IMR-90 (cell line): ENCODE data around the gene CHRNG. TPM values are rescaled to one million over a fixed set of nuclear protein-coding genes. Genes with fewer than 3 reads are reported as not detected.

ENCODE experiments used
- ATAC-seq: fragments of 200-7000 bp; cut with Tn5 transposase; 2 replicates; pipeline ENCODE4 v1.9.1; 2020; ENCODE audit warnings: low read depth, mild to moderate bottlenecking, moderate library complexity
- BruUV-seq: library from RNA; stranded (reverse); fragments of 400-500 nt; replicated peaks from 2 replicates; lab custom pipeline; 2021; lab: Mats Ljungman, UMichigan
- CTCF ChIA-PET: fragments of 300-600 bp; formaldehyde crosslinking; extraction: SDS; loops from one replicate; lab custom pipeline; 2021; ENCODE audit warnings: antibody characterized with exemption; lab: Yijun Ruan, JAX
- POLR2A ChIA-PET: fragments of 300-600 bp; sonication (Branson Sonifier 250); formaldehyde crosslinking; loops from one replicate; lab custom pipeline; 2022; ENCODE audit warnings: antibody characterized with exemption; ENCODE audit not compliant: unreplicated experiment; lab: Charles Lee
- DNase-seq: peaks from one replicate; pipeline ENCODE4 v3.0.0; 2013
- H2AFZ ChIP-seq: replicated peaks from 2 replicates; pipeline ENCODE3; 2013; ENCODE audit warnings: low read length, mild to moderate bottlenecking; ENCODE audit not compliant: poor library complexity
- H2AK5ac ChIP-seq: 2 replicates; pipeline ENCODE4 v1.6.1; 2013; ENCODE audit warnings: low read depth, low read length, inconsistent platforms
- H2AK9ac ChIP-seq: replicated peaks from 2 replicates; pipeline ENCODE3; 2013; ENCODE audit warnings: mild to moderate bottlenecking, low read depth, low read length, moderate library complexity; ENCODE audit not compliant: poor library complexity
- H2BK120ac ChIP-seq: 2 replicates; pipeline ENCODE4 v1.6.1; 2013; ENCODE audit warnings: low read depth, low read length, inconsistent platforms
- H2BK15ac ChIP-seq: 3 replicates; pipeline ENCODE4 v1.6.1; 2013; ENCODE audit warnings: low read depth, low read length, inconsistent platforms
- H2BK20ac ChIP-seq: 2 replicates; pipeline ENCODE4 v1.6.1; 2013; ENCODE audit warnings: low read depth, mild to moderate bottlenecking, inconsistent platforms, low read length, moderate library complexity
- H2BK5ac ChIP-seq: 2 replicates; pipeline ENCODE4 v1.6.1; 2013; ENCODE audit warnings: mild to moderate bottlenecking, low read depth, low read length, inconsistent platforms; ENCODE audit not compliant: poor library complexity, severe bottlenecking
- H3K14ac ChIP-seq: replicated peaks from 2 replicates; pipeline ENCODE4 v1.6.1; 2013; ENCODE audit warnings: low read depth, low read length, inconsistent platforms
- H3K18ac ChIP-seq: 2 replicates; pipeline ENCODE4 v1.6.1; 2013; ENCODE audit warnings: low read depth, low read length, control low read depth
- H3K23ac ChIP-seq: 2 replicates; pipeline ENCODE4 v1.6.1; 2013; ENCODE audit warnings: low read depth, low read length, inconsistent platforms
- H3K27ac ChIP-seq: 2 replicates; pipeline ENCODE4 v1.5.1; 2013; ENCODE audit warnings: mild to moderate bottlenecking, control low read depth, low read length; ENCODE audit not compliant: insufficient read depth
- H3K27me3 ChIP-seq: 2 replicates; pipeline ENCODE4 v1.6.1; 2013; ENCODE audit warnings: low read length; ENCODE audit not compliant: control insufficient read depth, insufficient read depth
- H3K36me3 ChIP-seq: 2 replicates; pipeline ENCODE4 v1.6.1; 2013; ENCODE audit warnings: low read length, mixed read lengths; ENCODE audit not compliant: control insufficient read depth, insufficient read depth
- H3K4ac ChIP-seq: 2 replicates; pipeline ENCODE4 v1.6.1; 2013; ENCODE audit warnings: low read depth, low read length, inconsistent platforms
- H3K4me1 ChIP-seq: 2 replicates; pipeline ENCODE4 v1.6.1; 2013; ENCODE audit warnings: low read length, mixed read lengths; ENCODE audit not compliant: control insufficient read depth, insufficient read depth
- H3K4me2 ChIP-seq: 2 replicates; pipeline ENCODE4 v1.6.1; 2013; ENCODE audit warnings: low read depth, mild to moderate bottlenecking, control low read depth, low read length, moderate library complexity
- H3K4me3 ChIP-seq: 2 replicates; pipeline ENCODE4 v1.5.1; 2013; ENCODE audit warnings: low read depth, mild to moderate bottlenecking, control low read depth, low read length, moderate library complexity; ENCODE audit not compliant: insufficient read depth
- H3K56ac ChIP-seq: 2 replicates; pipeline ENCODE4 v1.6.1; 2013; ENCODE audit warnings: low read length, inconsistent platforms; ENCODE audit not compliant: insufficient read depth; ENCODE audit errors: extremely low read depth
- H3K79me1 ChIP-seq, 2 experiments: 2 replicates each; pipeline ENCODE4 v1.6.1; 2013; ENCODE audit warnings: low read length in 2 of 2, inconsistent platforms in 1 of 2, low read depth in 1 of 2
- H3K9ac ChIP-seq: 2 replicates; pipeline ENCODE4 v1.6.1; 2013; ENCODE audit warnings: low read depth, low read length, control low read depth
- H3K9me1 ChIP-seq: 2 replicates; pipeline ENCODE4 v1.6.1; 2013; ENCODE audit warnings: low read length, inconsistent platforms; ENCODE audit not compliant: insufficient read depth
- H3K9me3 ChIP-seq: 2 replicates; pipeline ENCODE4 v1.6.1; 2013; ENCODE audit warnings: low read length; ENCODE audit not compliant: control insufficient read depth, insufficient read depth
- H4K20me1 ChIP-seq: 2 replicates; pipeline ENCODE4 v1.6.1; 2013; ENCODE audit warnings: low read length, inconsistent platforms; ENCODE audit not compliant: insufficient read depth
- H4K5ac ChIP-seq: 2 replicates; pipeline ENCODE4 v1.6.1; 2013; ENCODE audit warnings: mild to moderate bottlenecking, low read depth, low read length, control low read depth
- H4K8ac ChIP-seq, 2 experiments: 2 replicates each; pipeline ENCODE4 v1.6.1; 2013; ENCODE audit warnings: low read depth in 2 of 2, low read length in 2 of 2, control low read depth in 1 of 2, inconsistent platforms in 1 of 2
- H4K91ac ChIP-seq: 2 replicates; pipeline ENCODE4 v1.6.1; 2013; ENCODE audit warnings: low read depth, low read length, inconsistent platforms; ENCODE audit not compliant: insufficient read depth
- BHLHE40 ChIP-seq: fragments of 150-350 bp; IDR thresholded peaks from 2 replicates; pipeline ENCODE4 v1.6.1; 2016; ENCODE audit warnings: mild to moderate bottlenecking, low read depth, low read length
- CEBPB ChIP-seq: IDR thresholded peaks from 2 replicates; pipeline ENCODE4 v1.6.1; 2012; ENCODE audit warnings: low read depth, low read length, improper control_type of control experiment
- FOS ChIP-seq: fragments of 150-350 bp; IDR thresholded peaks from 2 replicates; pipeline ENCODE4 v1.6.1; 2016; ENCODE audit warnings: low read depth, low read length
- MAFK ChIP-seq: IDR thresholded peaks from 2 replicates; pipeline ENCODE4 v1.6.1; 2012; ENCODE audit warnings: low read depth, low read length, improper control_type of control experiment
- RAD21 ChIP-seq: IDR thresholded peaks from 2 replicates; pipeline ENCODE4 v1.6.1; 2012; ENCODE audit warnings: low read length, improper control_type of control experiment
- RFX5 ChIP-seq: IDR thresholded peaks from 2 replicates; pipeline ENCODE4 v1.8.0; 2012; ENCODE audit warnings: low read depth, mild to moderate bottlenecking, low read length, moderate library complexity
- SMC3 ChIP-seq: fragments of 150-350 bp; IDR thresholded peaks from 2 replicates; pipeline ENCODE4 v1.6.1; 2016; ENCODE audit warnings: low read depth, mild to moderate bottlenecking, antibody characterized with exemption, low read length, moderate library complexity
- WGBS, 2 experiments: methylation state at CpG; one replicate each; pipeline versions ENCODE4 v1.1.5 to v1.1.7; 2013; ENCODE audit warnings: missing lambda C conversion rate in 2 of 2; ENCODE audit not compliant: insufficient read length in 1 of 2; ENCODE audit errors: extremely low coverage in 2 of 2; 5-methylcytosine and 5-hydroxymethylcytosine counted together
- dilution Hi-C: fragments of 300-500 bp; cut with HindIII; formaldehyde crosslinking; loops from one replicate; pipeline ENCODE4 v1.14.3; 2018; ENCODE audit warnings: low sequenced_read_pairs; ENCODE audit not compliant: unreplicated experiment
- in situ Hi-C: fragments of 300-500 bp; cut with MboI; formaldehyde crosslinking; loops from 3 replicates; pipeline ENCODE4 v1.14.3; 2019; ENCODE audit warnings: low sequenced_read_pairs, inconsistent platforms, mixed read lengths
- intact Hi-C: fragments of 100-400 bp; cut with micrococcal nuclease; formaldehyde crosslinking; loops from 2 replicates; pipeline ENCODE4 v1.10.0; 2022
- polyA plus RNA-seq, 3 experiments: library from polyadenylated mRNA; depleted of rRNA; stranded (reverse); fragments of >200 nt; gene quantifications; 2 replicates each; pipeline ENCODE4 v1.2.3, GENCODE V29; 2012; ENCODE audit warnings: low replicate concordance in 1 of 3
- total RNA-seq: library from RNA; depleted of rRNA; stranded (reverse); fragments of >200 nt; gene quantifications from 2 replicates; pipeline ENCODE4 v1.2.3, GENCODE V29; 2012

The CHRNG gene
- total and polyA plus RNA-seq, 2 of the 4 experiments (the other 2 are of a cell fraction), result not detected

- intact Hi-C loops, result no loop called here
- ChIA-PET CTCF (no interaction called here), POLR2A (no interaction called here)
- 60% methylated on average over 1 of the region's 19 CpGs; no CpG with 5 or more reads in 1 of the 2 experiments for WGBS, 2 experiments
- no peak overlapping the region for H2BK120ac ChIP-seq
- no peak overlapping the region for H2BK15ac ChIP-seq
- no peak overlapping the region for H4K8ac ChIP-seq
- no peak overlapping the region for H3K4me3 ChIP-seq
- no peak overlapping the region for H3K9ac ChIP-seq
- no peak overlapping the region for H3K56ac ChIP-seq
- H2AFZ ChIP-seq, result no peak overlapping the region
- peaks cover 5% of the 10 kb centered on the region; the same call in 1 of the 2 replicates for H3K9me1 ChIP-seq
- H3K79me1 ChIP-seq, result 0 out of 4 replicates have a peak, but pooled peaks cover 0 to 2% of the 10 kb centered on the region in 2 experiments
- peaks cover 1% of the 10 kb centered on the region for H3K9me3 ChIP-seq
- H3K27me3 ChIP-seq, result peaks cover 15% of the 10 kb centered on the region
- no peak overlapping the region for H3K14ac ChIP-seq
- no peak overlapping the region for H2AK5ac ChIP-seq
- ATAC-seq (no peak), DNase-seq (no peak)
- in situ Hi-C loops, result no loop called here
- H2BK5ac ChIP-seq, result no peak overlapping the region
- no peaks in the 10 kb centered on the region; the same call in 1 of the 2 replicates for H3K4me1 ChIP-seq
- no peaks in the 10 kb centered on the region; the same call in 1 of the 2 replicates for H4K20me1 ChIP-seq
- 0 out of 2 replicates have a peak, but pooled peaks cover 2% of the 10 kb centered on the region for H3K36me3 ChIP-seq
- no TSS peak for BruUV-seq
- no peak overlapping the region for H2AK9ac ChIP-seq
- H2BK20ac ChIP-seq, result no peak overlapping the region
- dilution Hi-C loops, result no loop called here
- H3K27ac ChIP-seq, result no peak overlapping the region
- H3K4ac ChIP-seq, result no peak overlapping the region
- H4K91ac ChIP-seq, result no peak overlapping the region
- H3K4me2 ChIP-seq, result no peak overlapping the region
- H4K5ac ChIP-seq, result no peak overlapping the region
- no peak for TF ChIP-seq FOS
- no peak for TF ChIP-seq SMC3
- no peak for TF ChIP-seq BHLHE40
- TF ChIP-seq RFX5, result no peak
- TF ChIP-seq RAD21, result no peak
- no peak for TF ChIP-seq MAFK
- no peak for TF ChIP-seq CEBPB
- no peak overlapping the region for H3K23ac ChIP-seq
- H3K18ac ChIP-seq, result no peak overlapping the region
These were observed 1.9 kb downstream of the CHRNG start for GRCh38 chr2:232541195-232541960.
